HCT116 (cell line): Measurements from ENCODE around the gene GOLPH3L. TPM values are rescaled to one million over a fixed set of nuclear protein-coding genes. Genes with fewer than 3 reads are reported as not detected.

Source experiments
- ATAC-seq: fragments of 200-7000 bp; cut with Tn5 transposase; 2 replicates; pipeline ENCODE4 v1.9.1; 2020; ENCODE audit warnings: mild to moderate bottlenecking, moderate library complexity
- BruUV-seq: library from RNA; stranded (reverse); fragments of 400-500 nt; replicated peaks from 2 replicates; lab custom pipeline; 2021; lab: Mats Ljungman, UMichigan
- CTCF ChIA-PET: fragments of 300-600 bp; sonication (Branson Sonifier 250); formaldehyde crosslinking; loops from one replicate; lab custom pipeline; 2021; ENCODE audit warnings: antibody characterized with exemption; lab: Charles Lee
- POLR2A ChIA-PET: fragments of 300-600, 350-600 bp; sonication (Branson Sonifier 250); formaldehyde crosslinking; loops from one replicate; lab custom pipeline; 2021; ENCODE audit warnings: antibody characterized with exemption; lab: Charles Lee
- RAD21 ChIA-PET, 2 experiments: fragments of 300-600 bp; sonication (Branson Sonifier 250); formaldehyde crosslinking; loops; one replicate each; lab custom pipeline; 2023; ENCODE audit warnings: low total read pairs in 2 of 2; ENCODE audit not compliant: uncharacterized antibody in 2 of 2, unreplicated experiment in 2 of 2, low non-redundant PET in 1 of 2; lab: Charles Lee
- DNase-seq: peaks from one replicate; pipeline ENCODE4 v3.0.0-alpha.2; 2010; ENCODE audit warnings: low read depth, low spot score
- H2AFZ ChIP-seq: fragments of 200-600 bp; shearing (Covaris generic), sonication (generic); 2 replicates; pipeline ENCODE4 v1.6.1; 2017; ENCODE audit warnings: low read depth, mixed run types, mixed read lengths, antibody characterized with exemption, low read length; ENCODE audit not compliant: poor library complexity, severe bottlenecking
- H3K27ac ChIP-seq: 2 replicates; pipeline ENCODE4 v1.5.1; 2012; ENCODE audit warnings: low read depth, low read length
- H3K27me3 ChIP-seq: fragments of 200-600 bp; sonication (generic); 2 replicates; pipeline ENCODE4 v1.6.1; 2016; ENCODE audit warnings: mixed run types, low read length, mixed read lengths; ENCODE audit not compliant: insufficient read depth
- H3K36me3 ChIP-seq, 2 experiments: fragments of 200-500 bp in 1 of 2; fragments of 200-600 bp in 1 of 2; sonication (Bioruptor generic) in 1 of 2; sonication (generic) in 1 of 2; 2 replicates each; pipeline versions ENCODE4 v1.5.1 to v1.6.1; 2014 to 2016; ENCODE audit warnings: low read length in 2 of 2, inconsistent platforms in 1 of 2, mixed read lengths in 1 of 2, mixed run types in 1 of 2; ENCODE audit not compliant: insufficient read depth in 2 of 2, control insufficient read depth in 1 of 2
- H3K4me1 ChIP-seq, 2 experiments: fragments of 200-600 bp in 1 of 2; sonication (generic) in 1 of 2; 2 replicates each; pipeline versions ENCODE4 v1.5.1 to v1.6.1; 2012 to 2017; ENCODE audit warnings: low read length in 2 of 2, inconsistent platforms in 1 of 2, mild to moderate bottlenecking in 1 of 2, mixed read lengths in 1 of 2, mixed run types in 1 of 2, moderate library complexity in 1 of 2; ENCODE audit not compliant: insufficient read depth in 2 of 2, control insufficient read depth in 1 of 2
- H3K4me2 ChIP-seq: fragments of 200-600 bp; sonication (generic); 2 replicates; pipeline ENCODE4 v1.6.1; 2017; ENCODE audit warnings: mixed run types, low read length, mixed read lengths
- H3K4me3 ChIP-seq, 2 experiments: fragments of 200-600 bp in 1 of 2; sonication (generic) in 1 of 2; replicated peaks in 1 of 2; 2 replicates each; pipeline ENCODE4 v1.5.1; 2011 to 2016; ENCODE audit warnings: low read length in 2 of 2, control low read depth in 1 of 2, low read depth in 1 of 2, mild to moderate bottlenecking in 1 of 2, mixed read lengths in 1 of 2, mixed run types in 1 of 2
- H3K79me2 ChIP-seq: fragments of 200-600 bp; sonication (generic); 2 replicates; pipeline ENCODE4 v1.6.1; 2017; ENCODE audit warnings: mild to moderate bottlenecking, mixed run types, low read length, moderate library complexity, mixed read lengths; ENCODE audit not compliant: insufficient read depth
- H3K9ac ChIP-seq: fragments of 200-600 bp; sonication (generic); 2 replicates; pipeline ENCODE4 v1.6.1; 2016; ENCODE audit warnings: low read length, mixed read lengths
- H3K9me2 ChIP-seq: fragments of 200-600 bp; sonication (generic), shearing (Covaris generic); 2 replicates; pipeline ENCODE4 v1.6.1; 2017; ENCODE audit warnings: mixed run types, mild to moderate bottlenecking, moderate library complexity; ENCODE audit not compliant: insufficient read depth
- H3K9me3 ChIP-seq, 2 experiments: fragments of 200-500 bp in 1 of 2; fragments of 200-600 bp in 1 of 2; sonication (Bioruptor generic) in 1 of 2; sonication (generic) in 1 of 2; 2 replicates each; pipeline ENCODE4 v1.6.1; 2014 to 2017; ENCODE audit warnings: low read length in 2 of 2, mixed read lengths in 2 of 2, inconsistent platforms in 1 of 2, low read depth in 1 of 2, mild to moderate bottlenecking in 1 of 2, mixed run types in 1 of 2, moderate library complexity in 1 of 2; ENCODE audit not compliant: control insufficient read depth in 1 of 2, insufficient read depth in 1 of 2
- H4K20me1 ChIP-seq: fragments of 200-600 bp; sonication (generic), shearing (Covaris generic); 2 replicates; pipeline ENCODE4 v1.6.1; 2017; ENCODE audit warnings: mixed run types, mild to moderate bottlenecking, moderate library complexity; ENCODE audit not compliant: insufficient read depth
- ATF3 ChIP-seq: IDR thresholded peaks from 2 replicates; pipeline ENCODE4 v1.6.1; 2012
- CBX3 ChIP-seq: IDR thresholded peaks from 2 replicates; pipeline ENCODE4 v1.6.1; 2012; ENCODE audit warnings: low read depth
- CEBPB ChIP-seq: IDR thresholded peaks from 2 replicates; pipeline ENCODE4 v1.6.1; 2012; ENCODE audit warnings: low read depth
- ELF1 ChIP-seq: IDR thresholded peaks from 2 replicates; pipeline ENCODE4 v1.6.1; 2012; ENCODE audit warnings: low read depth, borderline replicate concordance
- EZH2phosphoT487 ChIP-seq: fragments of 200-600 bp; IDR thresholded peaks from 2 replicates; pipeline ENCODE4 v1.6.1; 2018; ENCODE audit warnings: antibody characterized with exemption, borderline replicate concordance
- REST ChIP-seq: IDR thresholded peaks from 2 replicates; pipeline ENCODE4 v1.6.1; 2012; ENCODE audit warnings: low read depth
- TCF7L2 ChIP-seq: IDR thresholded peaks from 2 replicates; pipeline ENCODE4 v1.7.0; 2011; ENCODE audit warnings: borderline replicate concordance, inconsistent platforms; ENCODE audit not compliant: insufficient read depth, insufficient read length; ENCODE audit errors: extremely low read depth
- ZNF274 ChIP-seq: fragments of 200-500 bp; sonication (Bioruptor generic); IDR thresholded peaks from 2 replicates; pipeline ENCODE4 v1.6.1; 2014; ENCODE audit warnings: mild to moderate bottlenecking, low read depth, low read length, inconsistent platforms
- intact Hi-C: fragments of 100-400 bp; cut with micrococcal nuclease; formaldehyde crosslinking; loops from 2 replicates; pipeline ENCODE4 v1.10.0; 2022
- total RNA-seq: library from RNA; stranded (reverse); gene quantifications from one replicate; pipeline ENCODE4 v1.2.1, GENCODE V29; 2021; ENCODE audit not compliant: unreplicated experiment

GOLPH3L gene
- total RNA-seq, 1 experiment from 2014 or later = 28.0 TPM

DNA sequence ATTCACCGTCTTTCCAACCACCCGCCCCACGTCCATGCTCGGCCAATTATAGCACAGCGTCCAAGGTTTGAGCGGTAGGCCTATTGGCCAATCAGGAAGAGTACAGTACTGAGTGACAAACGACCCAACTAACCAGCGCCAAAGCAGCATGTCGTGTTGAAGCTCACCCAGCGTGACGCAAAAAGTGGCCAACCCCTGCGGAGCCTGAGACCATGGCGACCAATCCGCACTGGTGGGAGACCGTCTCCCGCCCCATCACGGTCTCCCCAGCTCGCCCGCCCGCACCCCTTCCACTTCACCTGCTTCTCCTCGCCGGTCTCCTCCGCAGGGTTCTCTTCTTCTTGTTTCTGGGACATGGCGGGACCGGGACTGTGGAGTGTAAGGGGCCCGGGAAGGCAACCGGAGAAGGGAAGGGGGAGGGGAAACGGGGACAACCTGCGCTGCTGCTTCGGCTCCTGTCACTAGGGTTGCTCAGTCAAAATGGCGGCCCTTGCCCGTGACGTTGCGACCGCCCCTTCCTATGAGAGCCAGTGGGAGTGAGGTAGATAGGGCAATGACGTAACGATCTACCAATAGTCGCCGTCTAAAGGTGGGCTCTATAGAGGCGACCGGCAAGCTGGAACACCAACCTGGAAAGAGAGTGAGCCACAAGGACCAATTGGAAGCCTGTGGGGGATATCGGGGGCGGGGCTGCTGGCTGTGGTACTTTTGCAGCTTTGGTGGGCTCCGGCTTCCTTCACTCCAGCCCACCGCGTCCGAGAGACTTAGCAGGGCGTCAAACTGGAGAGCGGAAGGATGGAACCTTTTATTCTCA, 67.6 kb downstream of the GOLPH3L start, which contains the start of gene ENSA (continued):
- TF ChIP-seq ATF3 = no peak
- TF ChIP-seq CBX3 = no peak
- TF ChIP-seq CEBPB = no peak
- no peak for TF ChIP-seq EZH2phosphoT487
- TF ChIP-seq ZNF274 = no peak

GRCh38 chr1:150628766-150629114, 68.2 kb downstream of the GOLPH3L start:
- Histone ChIP-seq H4K20me1 (no peaks in the 10 kb centered on the region), H3K79me2 (peaks cover 31% of the 10 kb centered on the region), H3K27ac (peak overlapping the region; percentile 73), H3K4me1 (peaks cover 9 to 35% of the 10 kb centered on the region in 2 experiments), H2AFZ (no peak overlapping the region), H3K9me2 (no peaks in the 10 kb centered on the region), H3K9me3 (no peaks in the 10 kb centered on the region), H3K4me3 (peak overlapping the region; percentile 65 to 79), H3K36me3 (peaks cover 17 to 28% of the 10 kb centered on the region in 2 experiments), H3K4me2 (peak overlapping the region; percentile 85), H3K9ac (peak overlapping the region; percentile 69)
- no peak for DNase-seq
- intact Hi-C loops = loop anchor here (2.0 to 10.0 kb wide), 3 partner anchors 50 to 369 kb away; partner anchors contain the start of genes MCL1 and SETDB1
- POLR2A ChIA-PET = interaction anchor here (0.7 to 2.8 kb wide), 9 partner anchors 9 to 69 kb away, joined by 3 to 28 read pairs (median 4); partner anchors contain the start of genes GOLPH3L and MCL1
- CTCF ChIA-PET = interaction anchor here (1.0 to 1.6 kb wide), 3 partner anchors 9 to 185 kb away, joined by 3 to 10 read pairs (median 4); no protein-coding TSS in a partner anchor
- TSS peak; percentile 68 for BruUV-seq
- RAD21 ChIA-PET = no interaction called here
- TF ChIP-seq ELF1 (no peak), CEBPB (no peak), TCF7L2 (no peak), ZNF274 (no peak), CBX3 (no peak), REST (no peak)
- TF ChIP-seq, all 23 proteins: peak for 0
- no peak for ATAC-seq
- no peaks in the 10 kb centered on the region for H3K27me3 ChIP-seq
